Measurements from ENCODE around the gene SMPX. TPM values are rescaled to one million over a fixed set of nuclear protein-coding genes. Genes with fewer than 3 reads are reported as not detected.

The SMPX gene
- total RNA-seq, 1 donor from 2014 or later: not detected

GRCh38 chrX:21661316-21661715 lies 96.6 kb downstream of the SMPX start:
- H3K4me1 Mint-ChIP-seq (ENCODE audit: low read depth): no peaks in the 10 kb centered on the region
- TF ChIP-seq CTCF (IDR thresholded peaks at IDR 0.05; ENCODE audit: unreplicated experiment): no peak
- no peak overlapping the region for H3K4me3 Mint-ChIP-seq (ENCODE audit: low read depth)
- no peaks in the 10 kb centered on the region for H3K27me3 Mint-ChIP-seq
- no peak overlapping the region for H3K27ac Mint-ChIP-seq
- no peak for DNase-seq (ENCODE audit: low spot score, unreplicated experiment)
- peaks cover 6% of the 10 kb centered on the region for H3K36me3 Mint-ChIP-seq (ENCODE audit: insufficient read depth)
- peaks cover 3% of the 10 kb centered on the region for H3K9me3 Mint-ChIP-seq (ENCODE audit: low read depth)

- TF ChIP-seq CTCF (IDR thresholded peaks at IDR 0.05; ENCODE audit: unreplicated experiment): no peak
- no peaks in the 10 kb centered on the region for H3K27me3 Mint-ChIP-seq
- H3K9me3 Mint-ChIP-seq (ENCODE audit: low read depth): peaks cover 3% of the 10 kb centered on the region
- no peak overlapping the region for H3K4me3 Mint-ChIP-seq (ENCODE audit: low read depth)
- peaks cover 12% of the 10 kb centered on the region for H3K36me3 Mint-ChIP-seq (ENCODE audit: insufficient read depth)
- no peak for DNase-seq (ENCODE audit: low spot score, unreplicated experiment)
- no peak overlapping the region for H3K27ac Mint-ChIP-seq
- H3K4me1 Mint-ChIP-seq (ENCODE audit: low read depth): no peaks in the 10 kb centered on the region
Measured at GRCh38 chrX:21660156-21660555, 97.8 kb downstream of the SMPX start.

GRCh38 chrX:21659320-21659719 lies 98.6 kb downstream of the SMPX start:
- no peak for DNase-seq (ENCODE audit: low spot score, unreplicated experiment)
- Mint-ChIP-seq H3K9me3 (ENCODE audit: low read depth) (peaks cover 3% of the 10 kb centered on the region), H3K4me1 (ENCODE audit: low read depth) (no peaks in the 10 kb centered on the region), H3K27ac (no peak overlapping the region), H3K27me3 (no peaks in the 10 kb centered on the region), H3K36me3 (ENCODE audit: insufficient read depth) (peaks cover 12% of the 10 kb centered on the region), H3K4me3 (ENCODE audit: low read depth) (no peak overlapping the region)
- TF ChIP-seq CTCF (IDR thresholded peaks at IDR 0.05; ENCODE audit: unreplicated experiment): no peak

- no peak overlapping the region for H3K27ac Mint-ChIP-seq
- H3K36me3 Mint-ChIP-seq (ENCODE audit: insufficient read depth): peaks cover 12% of the 10 kb centered on the region
- no peak for TF ChIP-seq CTCF (IDR thresholded peaks at IDR 0.05; ENCODE audit: unreplicated experiment)
- peaks cover 3% of the 10 kb centered on the region for H3K9me3 Mint-ChIP-seq (ENCODE audit: low read depth)
- no peak for DNase-seq (ENCODE audit: low spot score, unreplicated experiment)
- no peaks in the 10 kb centered on the region for H3K4me1 Mint-ChIP-seq (ENCODE audit: low read depth)
- no peaks in the 10 kb centered on the region for H3K27me3 Mint-ChIP-seq
- H3K4me3 Mint-ChIP-seq (ENCODE audit: low read depth): no peak overlapping the region
Measured at GRCh38 chrX:21658746-21659145, 99.2 kb downstream of the SMPX start.

- no peaks in the 10 kb centered on the region for H3K27me3 Mint-ChIP-seq
- no peak within 1 kb of the TSS for H3K27ac Mint-ChIP-seq
- H3K36me3 Mint-ChIP-seq (ENCODE audit: insufficient read depth): peaks cover 14% of the 10 kb centered on the region
- H3K4me1 Mint-ChIP-seq (ENCODE audit: low read depth): no peaks in the 10 kb centered on the region
- no peak within 1 kb of the TSS for H3K4me3 Mint-ChIP-seq (ENCODE audit: low read depth)
- no peak for DNase-seq (ENCODE audit: low spot score, unreplicated experiment)
- H3K9me3 Mint-ChIP-seq (ENCODE audit: low read depth): peaks cover 3% of the 10 kb centered on the region
- TF ChIP-seq CTCF (IDR thresholded peaks at IDR 0.05; ENCODE audit: unreplicated experiment): no peak
Measured at GRCh38 chrX:21658152-21658737, 99.7 kb downstream of the SMPX start, which contains the start of gene KLHL34. TSS of gene KLHL34 (minus strand) at chrX:21658330. CDS start at chrX:21657788, 542 bp downstream.
